H1 (cell line): Measurements from ENCODE around the gene UBA3. TPM values are rescaled to one million over a fixed set of nuclear protein-coding genes. Genes with fewer than 3 reads are reported as not detected.

Source experiments
- microRNA counts: library from miRNA; unstranded; fragments of <30 nt; microRNA quantifications from one replicate; lab custom pipeline; 2015
- microRNA-seq, 2 experiments: library from miRNA; unstranded; fragments of <30 nt; microRNA quantifications; one replicate each; pipeline versions ENCODE4 to v1.2.0, GENCODE V29; 2016 to 2020; ENCODE audit warnings: borderline microRNAs expressed in 2 of 2, borderline number of aligned reads in 2 of 2, borderline replicate concordance in 1 of 2
- polyA plus RNA-seq, 7 experiments: library from polyadenylated mRNA; depleted of rRNA in 3 of 7; stranded (reverse) in 5 of 7; unstranded in 2 of 7; fragments of >200 nt in 5 of 7; fragments of 200-250 nt in 2 of 7; gene quantifications; 1 replicate in 5 of 7; 2 replicates in 1 of 7; 4 replicates in 1 of 7; pipeline versions ENCODE4 v1.2.1 to v1.2.3, GENCODE V29; 2011 to 2013; ENCODE audit warnings: missing spikeins in 2 of 7, mixed read lengths in 2 of 7
- small RNA-seq: library from polyadenylated mRNA; stranded (forward); fragments of <200 nt; extraction: miRNeasy Mini kit (QIAGEN cat#:217004); gene quantifications from one replicate; pipeline ENCODE3, GENCODE V24; 2013; ENCODE audit not compliant: insufficient read depth
- total RNA-seq: library from RNA; stranded (reverse); fragmentation: NEBNext Ultra II Directional; extraction: Animal tissue kit (Norgen Biotek cat#: 25700); gene quantifications from 2 replicates; pipeline ENCODE4 v1.2.1, GENCODE V29; 2021

The UBA3 gene
- total and polyA plus RNA-seq, 2 of the 8 experiments (the other 6 are each of a cell fraction or from before 2014, with no cell fraction given): 40.8 to 97.8 TPM

MicroRNA genes within 50 kb of the gene (microRNA counts, 767-probe panel; counts per million panel counts)
- microRNA hsa-miR-3136-5p (lab: Ali Mortazavi, UCI): 879 counts per million, percentile 95 among the panel's probes with 10 or more counts

Small RNAs within 50 kb of the gene (microRNA-seq; reads per million reads assigned to microRNA genes)
- 0 to 0.20 reads per million in 2 experiments for gene MIR3136

Small RNAs within 50 kb of the gene (small RNA-seq; reads per million reads assigned to genes)
- gene MIR3136: 2.4 reads per million, percentile 26 among the genes with 10 or more reads in this experiment

Other genes starting within 250 kb of the UBA3 start
- 9.5 and 11.8 TPM in 2 replicates for gene TAFA4, start 147.8 kb downstream of the UBA3 start, total RNA-seq
- gene TAFA4, start 147.8 kb downstream of the UBA3 start, polyA plus RNA-seq (2011; rRNA removed): 2.7 and 4.8 TPM in 2 replicates
- gene EOGT, start 66.7 kb downstream of the UBA3 start, total RNA-seq: 20.7 and 20.8 TPM in 2 replicates
- gene EOGT, start 66.7 kb downstream of the UBA3 start, polyA plus RNA-seq (2011; rRNA removed): 5.8 and 6.7 TPM in 2 replicates
- 17.8 and 18.3 TPM in 2 replicates for gene TMF1, start 28.0 kb downstream of the UBA3 start, total RNA-seq
- gene TMF1, start 28.0 kb downstream of the UBA3 start, polyA plus RNA-seq (2011; rRNA removed): 1.4 TPM in 2 replicates
- gene ARL6IP5, start 4.6 kb upstream of the UBA3 start, total RNA-seq: 30.1 and 31.0 TPM in 2 replicates
- 24.9 and 32.0 TPM in 2 replicates for gene ARL6IP5, start 4.6 kb upstream of the UBA3 start, polyA plus RNA-seq (2011; rRNA removed)
- gene LMOD3, start 42.2 kb upstream of the UBA3 start, total RNA-seq: not detected in 2 replicates
- not detected in 2 replicates for gene LMOD3, start 42.2 kb upstream of the UBA3 start, polyA plus RNA-seq (2011; rRNA removed)